HCT116 (cell line): ENCODE data around the gene C1orf159. TPM values are rescaled to one million over a fixed set of nuclear protein-coding genes. Genes with fewer than 3 reads are reported as not detected.

ENCODE experiments used
- ATAC-seq: fragments of 200-7000 bp; cut with Tn5 transposase; 2 replicates; pipeline ENCODE4 v1.9.1; 2020; ENCODE audit warnings: mild to moderate bottlenecking, moderate library complexity
- BruUV-seq: library from RNA; stranded (reverse); fragments of 400-500 nt; replicated peaks from 2 replicates; lab custom pipeline; 2021; lab: Mats Ljungman, UMichigan
- CTCF ChIA-PET: fragments of 300-600 bp; sonication (Branson Sonifier 250); formaldehyde crosslinking; loops from one replicate; lab custom pipeline; 2021; ENCODE audit warnings: antibody characterized with exemption; lab: Charles Lee
- POLR2A ChIA-PET: fragments of 300-600, 350-600 bp; sonication (Branson Sonifier 250); formaldehyde crosslinking; loops from one replicate; lab custom pipeline; 2021; ENCODE audit warnings: antibody characterized with exemption; lab: Charles Lee
- RAD21 ChIA-PET, 2 experiments: fragments of 300-600 bp; sonication (Branson Sonifier 250); formaldehyde crosslinking; loops; one replicate each; lab custom pipeline; 2023; ENCODE audit warnings: low total read pairs in 2 of 2; ENCODE audit not compliant: uncharacterized antibody in 2 of 2, unreplicated experiment in 2 of 2, low non-redundant PET in 1 of 2; lab: Charles Lee
- DNase-seq: peaks from one replicate; pipeline ENCODE4 v3.0.0-alpha.2; 2010; ENCODE audit warnings: low read depth, low spot score
- H2AFZ ChIP-seq: fragments of 200-600 bp; shearing (Covaris generic), sonication (generic); 2 replicates; pipeline ENCODE4 v1.6.1; 2017; ENCODE audit warnings: low read depth, mixed run types, mixed read lengths, antibody characterized with exemption, low read length; ENCODE audit not compliant: poor library complexity, severe bottlenecking
- H3K27ac ChIP-seq: 2 replicates; pipeline ENCODE4 v1.5.1; 2012; ENCODE audit warnings: low read depth, low read length
- H3K27me3 ChIP-seq: fragments of 200-600 bp; sonication (generic); 2 replicates; pipeline ENCODE4 v1.6.1; 2016; ENCODE audit warnings: mixed run types, low read length, mixed read lengths; ENCODE audit not compliant: insufficient read depth
- H3K36me3 ChIP-seq, 2 experiments: fragments of 200-500 bp in 1 of 2; fragments of 200-600 bp in 1 of 2; sonication (Bioruptor generic) in 1 of 2; sonication (generic) in 1 of 2; 2 replicates each; pipeline versions ENCODE4 v1.5.1 to v1.6.1; 2014 to 2016; ENCODE audit warnings: low read length in 2 of 2, inconsistent platforms in 1 of 2, mixed read lengths in 1 of 2, mixed run types in 1 of 2; ENCODE audit not compliant: insufficient read depth in 2 of 2, control insufficient read depth in 1 of 2
- H3K4me1 ChIP-seq, 2 experiments: fragments of 200-600 bp in 1 of 2; sonication (generic) in 1 of 2; 2 replicates each; pipeline versions ENCODE4 v1.5.1 to v1.6.1; 2012 to 2017; ENCODE audit warnings: low read length in 2 of 2, inconsistent platforms in 1 of 2, mild to moderate bottlenecking in 1 of 2, mixed read lengths in 1 of 2, mixed run types in 1 of 2, moderate library complexity in 1 of 2; ENCODE audit not compliant: insufficient read depth in 2 of 2, control insufficient read depth in 1 of 2
- H3K4me2 ChIP-seq: fragments of 200-600 bp; sonication (generic); 2 replicates; pipeline ENCODE4 v1.6.1; 2017; ENCODE audit warnings: mixed run types, low read length, mixed read lengths
- H3K4me3 ChIP-seq, 2 experiments: fragments of 200-600 bp in 1 of 2; sonication (generic) in 1 of 2; replicated peaks in 1 of 2; 2 replicates each; pipeline ENCODE4 v1.5.1; 2011 to 2016; ENCODE audit warnings: low read length in 2 of 2, control low read depth in 1 of 2, low read depth in 1 of 2, mild to moderate bottlenecking in 1 of 2, mixed read lengths in 1 of 2, mixed run types in 1 of 2
- H3K79me2 ChIP-seq: fragments of 200-600 bp; sonication (generic); 2 replicates; pipeline ENCODE4 v1.6.1; 2017; ENCODE audit warnings: mild to moderate bottlenecking, mixed run types, low read length, moderate library complexity, mixed read lengths; ENCODE audit not compliant: insufficient read depth
- H3K9ac ChIP-seq: fragments of 200-600 bp; sonication (generic); 2 replicates; pipeline ENCODE4 v1.6.1; 2016; ENCODE audit warnings: low read length, mixed read lengths
- H3K9me2 ChIP-seq: fragments of 200-600 bp; sonication (generic), shearing (Covaris generic); 2 replicates; pipeline ENCODE4 v1.6.1; 2017; ENCODE audit warnings: mixed run types, mild to moderate bottlenecking, moderate library complexity; ENCODE audit not compliant: insufficient read depth
- H3K9me3 ChIP-seq, 2 experiments: fragments of 200-500 bp in 1 of 2; fragments of 200-600 bp in 1 of 2; sonication (Bioruptor generic) in 1 of 2; sonication (generic) in 1 of 2; 2 replicates each; pipeline ENCODE4 v1.6.1; 2014 to 2017; ENCODE audit warnings: low read length in 2 of 2, mixed read lengths in 2 of 2, inconsistent platforms in 1 of 2, low read depth in 1 of 2, mild to moderate bottlenecking in 1 of 2, mixed run types in 1 of 2, moderate library complexity in 1 of 2; ENCODE audit not compliant: control insufficient read depth in 1 of 2, insufficient read depth in 1 of 2
- H4K20me1 ChIP-seq: fragments of 200-600 bp; sonication (generic), shearing (Covaris generic); 2 replicates; pipeline ENCODE4 v1.6.1; 2017; ENCODE audit warnings: mixed run types, mild to moderate bottlenecking, moderate library complexity; ENCODE audit not compliant: insufficient read depth
- CEBPB ChIP-seq: IDR thresholded peaks from 2 replicates; pipeline ENCODE4 v1.6.1; 2012; ENCODE audit warnings: low read depth
- EGR1 ChIP-seq: IDR thresholded peaks from 2 replicates; pipeline ENCODE4 v1.6.1; 2012; ENCODE audit warnings: low read depth
- ELF1 ChIP-seq: IDR thresholded peaks from 2 replicates; pipeline ENCODE4 v1.6.1; 2012; ENCODE audit warnings: low read depth, borderline replicate concordance
- FOSL1 ChIP-seq: IDR thresholded peaks from 2 replicates; pipeline ENCODE4 v1.6.1; 2012; ENCODE audit warnings: low read depth
- JUND ChIP-seq: IDR thresholded peaks from 2 replicates; pipeline ENCODE4 v1.6.1; 2012
- POLR2A ChIP-seq: IDR thresholded peaks from 2 replicates; pipeline ENCODE4 v1.7.0; 2011; ENCODE audit warnings: borderline replicate concordance; ENCODE audit not compliant: insufficient read depth, insufficient read length; ENCODE audit errors: extremely low read depth
- POLR2AphosphoS5 ChIP-seq: IDR thresholded peaks from 2 replicates; pipeline ENCODE4 v1.6.1; 2011; ENCODE audit warnings: mild to moderate bottlenecking, low read depth, low read length, moderate library complexity
- SIN3A ChIP-seq: IDR thresholded peaks from 2 replicates; pipeline ENCODE4 v1.6.1; 2012; ENCODE audit warnings: low read depth
- SP1 ChIP-seq: IDR thresholded peaks from 2 replicates; pipeline ENCODE4 v1.6.1; 2012; ENCODE audit warnings: low read depth
- TCF7L2 ChIP-seq: IDR thresholded peaks from 2 replicates; pipeline ENCODE4 v1.7.0; 2011; ENCODE audit warnings: borderline replicate concordance, inconsistent platforms; ENCODE audit not compliant: insufficient read depth, insufficient read length; ENCODE audit errors: extremely low read depth
- YY1 ChIP-seq: IDR thresholded peaks from 2 replicates; pipeline ENCODE4 v1.6.1; 2011; ENCODE audit warnings: low read length, low read depth, moderate library complexity, mild to moderate bottlenecking; ENCODE audit not compliant: insufficient replicate concordance; ENCODE audit errors: extremely low read depth
- ZNF274 ChIP-seq: fragments of 200-500 bp; sonication (Bioruptor generic); IDR thresholded peaks from 2 replicates; pipeline ENCODE4 v1.6.1; 2014; ENCODE audit warnings: mild to moderate bottlenecking, low read depth, low read length, inconsistent platforms
- intact Hi-C: fragments of 100-400 bp; cut with micrococcal nuclease; formaldehyde crosslinking; loops from 2 replicates; pipeline ENCODE4 v1.10.0; 2022
- total RNA-seq: library from RNA; stranded (reverse); gene quantifications from one replicate; pipeline ENCODE4 v1.2.1, GENCODE V29; 2021; ENCODE audit not compliant: unreplicated experiment
- TF ChIP-seq, protein P1 (sequence below): IDR thresholded peaks from 2 replicates; pipeline ENCODE4 v1.6.1; 2012
- TF ChIP-seq, protein P2 (sequence below), 3 experiments: fragments of 200-600 bp in 1 of 3; sonication (generic) in 1 of 3; IDR thresholded peaks in 2 of 3; conservative IDR thresholded peaks in 1 of 3; 2 replicates each; pipeline ENCODE4 v1.5.1; 2012 to 2017; ENCODE audit warnings: low read depth in 2 of 3, low read length in 2 of 3, antibody characterized with exemption in 1 of 3, borderline replicate concordance in 1 of 3, control low read depth in 1 of 3, mild to moderate bottlenecking in 1 of 3, mixed read lengths in 1 of 3, mixed run types in 1 of 3, moderate library complexity in 1 of 3; ENCODE audit not compliant: insufficient read depth in 1 of 3
- TF ChIP-seq, protein P3 (sequence below): IDR thresholded peaks from 2 replicates; pipeline ENCODE4 v1.6.1; 2011; ENCODE audit warnings: mild to moderate bottlenecking, low read length, moderate library complexity; ENCODE audit not compliant: insufficient replicate concordance; ENCODE audit errors: extremely low read depth

C1orf159 gene
- total RNA-seq, 1 experiment from 2014 or later: 22.7 TPM

DNA sequence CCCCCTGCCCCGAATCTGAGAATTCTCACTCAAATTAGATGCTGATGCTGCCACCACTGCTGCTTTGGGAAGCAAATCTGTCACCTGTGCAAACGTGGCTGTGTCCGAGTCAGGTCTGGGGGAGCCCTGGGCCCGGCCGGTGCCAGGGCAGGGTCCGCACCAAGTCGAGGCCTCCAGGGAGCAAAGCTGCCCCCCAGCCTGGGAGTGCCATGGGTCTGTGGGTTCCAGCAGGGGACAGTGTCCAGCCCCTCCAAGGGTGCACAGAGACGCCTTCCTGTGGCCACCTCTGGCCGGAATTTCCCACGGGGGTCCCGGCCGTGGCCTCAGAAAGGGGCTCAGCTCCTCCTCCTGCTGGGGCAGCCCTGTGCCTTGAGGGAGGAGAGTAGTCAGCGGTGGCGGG lies 30.1 kb upstream of the C1orf159 start (continued):
- TF ChIP-seq, protein P1, sequence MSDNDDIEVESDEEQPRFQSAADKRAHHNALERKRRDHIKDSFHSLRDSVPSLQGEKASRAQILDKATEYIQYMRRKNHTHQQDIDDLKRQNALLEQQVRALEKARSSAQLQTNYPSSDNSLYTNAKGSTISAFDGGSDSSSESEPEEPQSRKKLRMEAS: no peak
- TF ChIP-seq POLR2AphosphoS5: no peak
- no peak for TF ChIP-seq ZNF274

DNA sequence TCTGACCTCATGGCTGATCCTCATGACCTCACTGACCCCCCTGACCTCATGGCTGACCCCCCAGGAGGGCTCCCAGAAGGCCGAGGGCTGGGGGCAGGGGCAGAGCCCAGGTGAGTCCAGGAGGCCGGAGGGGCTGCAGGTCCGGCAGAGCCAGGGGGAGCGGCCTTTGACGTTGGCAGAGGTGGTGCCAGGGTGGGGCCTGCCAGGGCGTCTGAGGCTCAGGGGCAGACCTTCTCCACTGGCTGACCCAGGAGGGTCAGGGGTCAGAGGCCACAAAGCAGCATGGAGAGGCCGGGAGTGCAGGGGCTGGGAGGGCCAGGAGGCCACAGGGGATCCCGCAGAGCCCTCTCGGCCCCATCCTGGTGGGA lies 29.6 kb upstream of the C1orf159 start:
- TF ChIP-seq SIN3A (no peak), YY1 (no peak), EGR1 (no peak), JUND (no peak), SP1 (no peak), FOSL1 (no peak), ELF1 (no peak), CEBPB (no peak), POLR2A (no peak), TCF7L2 (no peak)
- TF ChIP-seq, protein P1: no peak
- TF ChIP-seq, protein P2, sequence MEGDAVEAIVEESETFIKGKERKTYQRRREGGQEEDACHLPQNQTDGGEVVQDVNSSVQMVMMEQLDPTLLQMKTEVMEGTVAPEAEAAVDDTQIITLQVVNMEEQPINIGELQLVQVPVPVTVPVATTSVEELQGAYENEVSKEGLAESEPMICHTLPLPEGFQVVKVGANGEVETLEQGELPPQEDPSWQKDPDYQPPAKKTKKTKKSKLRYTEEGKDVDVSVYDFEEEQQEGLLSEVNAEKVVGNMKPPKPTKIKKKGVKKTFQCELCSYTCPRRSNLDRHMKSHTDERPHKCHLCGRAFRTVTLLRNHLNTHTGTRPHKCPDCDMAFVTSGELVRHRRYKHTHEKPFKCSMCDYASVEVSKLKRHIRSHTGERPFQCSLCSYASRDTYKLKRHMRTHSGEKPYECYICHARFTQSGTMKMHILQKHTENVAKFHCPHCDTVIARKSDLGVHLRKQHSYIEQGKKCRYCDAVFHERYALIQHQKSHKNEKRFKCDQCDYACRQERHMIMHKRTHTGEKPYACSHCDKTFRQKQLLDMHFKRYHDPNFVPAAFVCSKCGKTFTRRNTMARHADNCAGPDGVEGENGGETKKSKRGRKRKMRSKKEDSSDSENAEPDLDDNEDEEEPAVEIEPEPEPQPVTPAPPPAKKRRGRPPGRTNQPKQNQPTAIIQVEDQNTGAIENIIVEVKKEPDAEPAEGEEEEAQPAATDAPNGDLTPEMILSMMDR (IDR thresholded peaks at IDR 0.05 in 2 of 3, conservative IDR thresholded peaks at IDR 0.05 in 1 of 3; ENCODE audit: borderline replicate concordance in 1 of 3, insufficient read depth in 1 of 3, low read depth in 2 of 3, low read length in 2 of 3): no peak
- TF ChIP-seq, protein P3, sequence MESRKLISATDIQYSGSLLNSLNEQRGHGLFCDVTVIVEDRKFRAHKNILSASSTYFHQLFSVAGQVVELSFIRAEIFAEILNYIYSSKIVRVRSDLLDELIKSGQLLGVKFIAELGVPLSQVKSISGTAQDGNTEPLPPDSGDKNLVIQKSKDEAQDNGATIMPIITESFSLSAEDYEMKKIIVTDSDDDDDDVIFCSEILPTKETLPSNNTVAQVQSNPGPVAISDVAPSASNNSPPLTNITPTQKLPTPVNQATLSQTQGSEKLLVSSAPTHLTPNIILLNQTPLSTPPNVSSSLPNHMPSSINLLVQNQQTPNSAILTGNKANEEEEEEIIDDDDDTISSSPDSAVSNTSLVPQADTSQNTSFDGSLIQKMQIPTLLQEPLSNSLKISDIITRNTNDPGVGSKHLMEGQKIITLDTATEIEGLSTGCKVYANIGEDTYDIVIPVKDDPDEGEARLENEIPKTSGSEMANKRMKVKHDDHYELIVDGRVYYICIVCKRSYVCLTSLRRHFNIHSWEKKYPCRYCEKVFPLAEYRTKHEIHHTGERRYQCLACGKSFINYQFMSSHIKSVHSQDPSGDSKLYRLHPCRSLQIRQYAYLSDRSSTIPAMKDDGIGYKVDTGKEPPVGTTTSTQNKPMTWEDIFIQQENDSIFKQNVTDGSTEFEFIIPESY: no peak
- TF ChIP-seq, all 23 proteins: peak for 0
- ATAC-seq: no peak
- Histone ChIP-seq H3K27me3 (no peaks in the 10 kb centered on the region), H3K4me3 (no peak overlapping the region), H4K20me1 (no peaks in the 10 kb centered on the region), H3K9me2 (no peaks in the 10 kb centered on the region), H3K79me2 (no peaks in the 10 kb centered on the region), H3K4me1 (peaks cover 7 to 19% of the 10 kb centered on the region in 2 experiments), H3K4me2 (no peak overlapping the region), H3K27ac (no peak overlapping the region), H3K9me3 (no peaks in the 10 kb centered on the region), H2AFZ (no peak overlapping the region), H3K36me3 (no peaks in the 10 kb centered on the region), H3K9ac (no peak overlapping the region)
- RAD21 ChIA-PET: no interaction called here
- BruUV-seq: no TSS peak
- intact Hi-C loops: no loop called here
- DNase-seq: no peak
- POLR2A ChIA-PET: no interaction called here
- CTCF ChIA-PET: no interaction called here
